ENCODE data around the gene C11orf54. TPM values are rescaled to one million over a fixed set of nuclear protein-coding genes. Genes with fewer than 3 reads are reported as not detected.
A peak's percentile ranks its signal among the peaks of the same experiment; 100 is the strongest.

The C11orf54 gene
- total RNA-seq, 1 experiment from 2014 or later: 18.0 TPM

DNA sequence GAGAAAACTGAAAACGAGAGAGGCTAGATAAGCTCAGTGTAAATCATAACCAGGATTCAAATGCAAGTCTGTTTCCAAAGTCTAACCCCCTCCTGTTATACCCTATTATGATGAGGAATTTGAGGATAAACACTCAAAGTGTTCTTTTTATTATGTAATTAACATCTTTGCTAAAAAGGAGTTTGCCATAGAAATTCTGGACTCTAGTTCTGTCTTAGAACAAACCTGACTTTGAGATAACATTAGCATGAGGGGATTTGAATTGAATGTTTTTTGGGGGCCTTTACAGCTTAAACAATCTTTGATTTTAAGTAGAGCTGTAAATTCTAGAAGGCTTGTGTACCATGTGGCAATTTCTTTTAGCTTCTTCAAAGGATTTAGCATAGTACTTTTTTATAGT lies 9.5 kb downstream of the C11orf54 start:
- Histone ChIP-seq H2BK5ac (ENCODE audit: insufficient read length, low read length) (no peak overlapping the region), H3K9me3 (ENCODE audit: control insufficient read depth, low read depth, low read length) (no peaks in the 10 kb centered on the region), H3K27me3 (ENCODE audit: insufficient read depth, low read length) (no peaks in the 10 kb centered on the region), H3K4ac (ENCODE audit: low read depth, low read length) (no peak overlapping the region), H3K79me2 (ENCODE audit: insufficient read depth, low read length) (no peaks in the 10 kb centered on the region), H2BK20ac (ENCODE audit: low read depth, low read length, poor library complexity, severe bottlenecking) (no peak overlapping the region), H2BK120ac (ENCODE audit: low read depth, low read length, poor library complexity, severe bottlenecking) (no peak overlapping the region), H2AK5ac (ENCODE audit: insufficient read length, low read length) (no peak overlapping the region), H3K4me2 (ENCODE audit: insufficient read depth, insufficient read length, low read length) (no peak overlapping the region), H2BK12ac (ENCODE audit: insufficient read length, low read depth, low read length) (no peak overlapping the region), H3K9ac (ENCODE audit: extremely low read depth, insufficient read length, low read length) (no peak overlapping the region), H2AFZ (ENCODE audit: low read length) (no peak overlapping the region), H3K56ac (ENCODE audit: insufficient read length, low read depth, low read length) (no peak overlapping the region), H3K4me1 (ENCODE audit: insufficient read depth, low read length) (no peaks in the 10 kb centered on the region), H3T11ph (ENCODE audit: low read length) (no peak overlapping the region), H3K79me1 (ENCODE audit: insufficient read depth, low read depth, low read length, poor library complexity, severe bottlenecking) (no peaks in the 10 kb centered on the region), H3K18ac (ENCODE audit: insufficient read length, low read depth, low read length) (no peak overlapping the region), H2BK15ac (ENCODE audit: low read depth, low read length) (no peak overlapping the region), H3K23me2 (ENCODE audit: insufficient read length, low read depth, low read length, poor library complexity, severe bottlenecking) (no peaks in the 10 kb centered on the region), H3K27ac (ENCODE audit: insufficient read length, low read depth, low read length) (no peak overlapping the region), H4K5ac (ENCODE audit: insufficient read length, low read depth, low read length) (no peak overlapping the region), H3K23ac (ENCODE audit: insufficient read length, low read depth, low read length) (no peak overlapping the region), H3K14ac (ENCODE audit: insufficient read depth, low read length) (no peak overlapping the region), H4K20me1 (ENCODE audit: control insufficient read depth, insufficient read depth, insufficient read length) (no peaks in the 10 kb centered on the region), H4K8ac (replicated peaks; ENCODE audit: insufficient read length, low read depth, low read length) (no peak overlapping the region), H4K91ac (ENCODE audit: insufficient read length, low read depth, low read length) (no peak overlapping the region)
- no peak for DNase-seq
- TF ChIP-seq, protein P1, sequence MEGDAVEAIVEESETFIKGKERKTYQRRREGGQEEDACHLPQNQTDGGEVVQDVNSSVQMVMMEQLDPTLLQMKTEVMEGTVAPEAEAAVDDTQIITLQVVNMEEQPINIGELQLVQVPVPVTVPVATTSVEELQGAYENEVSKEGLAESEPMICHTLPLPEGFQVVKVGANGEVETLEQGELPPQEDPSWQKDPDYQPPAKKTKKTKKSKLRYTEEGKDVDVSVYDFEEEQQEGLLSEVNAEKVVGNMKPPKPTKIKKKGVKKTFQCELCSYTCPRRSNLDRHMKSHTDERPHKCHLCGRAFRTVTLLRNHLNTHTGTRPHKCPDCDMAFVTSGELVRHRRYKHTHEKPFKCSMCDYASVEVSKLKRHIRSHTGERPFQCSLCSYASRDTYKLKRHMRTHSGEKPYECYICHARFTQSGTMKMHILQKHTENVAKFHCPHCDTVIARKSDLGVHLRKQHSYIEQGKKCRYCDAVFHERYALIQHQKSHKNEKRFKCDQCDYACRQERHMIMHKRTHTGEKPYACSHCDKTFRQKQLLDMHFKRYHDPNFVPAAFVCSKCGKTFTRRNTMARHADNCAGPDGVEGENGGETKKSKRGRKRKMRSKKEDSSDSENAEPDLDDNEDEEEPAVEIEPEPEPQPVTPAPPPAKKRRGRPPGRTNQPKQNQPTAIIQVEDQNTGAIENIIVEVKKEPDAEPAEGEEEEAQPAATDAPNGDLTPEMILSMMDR (conservative IDR thresholded peaks at IDR 0.05): no peak
- H3K27me3 Mint-ChIP-seq (ENCODE audit: low read depth): no peaks in the 10 kb centered on the region
- H3K27ac Mint-ChIP-seq: peak overlapping the region in 1 of 3 experiments; percentile 60; a peak in 1 of 7 replicates
- H3K4me3 Mint-ChIP-seq: no peak overlapping the region
- no CpG with 5 or more reads among the region's 1 CpG for WGBS (ENCODE audit: extremely low coverage, insufficient read length, low lambda C conversion rate)
- peaks cover 0 to 16% (median 15%) of the 10 kb centered on the region in 3 experiments; a peak in 5 of 7 replicates for H3K36me3 Mint-ChIP-seq (ENCODE audit: insufficient read depth in 1 of 3, low read depth in 3 of 3)
- no peaks in the 10 kb centered on the region for H3K9me3 Mint-ChIP-seq
- peaks cover 7% of the 10 kb centered on the region in 2 experiments for H3K4me1 Mint-ChIP-seq
